ENCODE data around the gene KLC1. TPM values are rescaled to one million over a fixed set of nuclear protein-coding genes. Genes with fewer than 3 reads are reported as not detected.

Gene KLC1
- total and polyA plus RNA-seq, 2 donors (not counting 1 experiment from before 2014, with no cell fraction given), result 102 to 243 TPM

DNA sequence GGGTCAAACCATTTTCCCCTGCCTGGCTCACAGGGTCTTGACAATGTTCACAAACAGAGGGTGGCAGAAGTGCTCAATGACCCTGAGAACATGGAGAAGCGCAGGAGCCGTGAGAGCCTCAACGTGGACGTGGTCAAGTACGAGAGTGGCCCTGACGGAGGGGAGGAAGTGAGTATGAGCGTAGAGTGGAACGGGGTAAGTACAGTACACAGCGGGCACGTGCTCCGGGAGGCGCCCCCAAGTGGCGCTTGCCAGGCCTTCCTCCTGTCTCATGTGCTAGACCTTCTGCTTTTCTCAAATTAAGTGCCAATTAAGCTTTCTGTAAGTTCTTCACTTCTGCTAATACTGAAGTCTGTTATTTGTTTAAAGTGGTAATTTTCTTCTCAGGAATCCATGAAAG lies 50.3 kb downstream of the KLC1 start:
- 13% methylated on average over 11 of the region's 13 CpGs for WGBS (ENCODE audit: insufficient coverage)

More for the DNA sequence above, 50.3 kb downstream of the KLC1 start:
- H3K79me2 ChIP-seq (ENCODE audit: control insufficient read depth, insufficient read depth, low read length), result peaks cover 22% of the 10 kb centered on the region
- peak; percentile 97 for ATAC-seq (ENCODE audit: low read depth)
- no peaks in the 10 kb centered on the region for H3K27me3 Mint-ChIP-seq
- H3K4me1 ChIP-seq (ENCODE audit: control insufficient read depth in 2 of 2, insufficient read depth in 2 of 2, low read length in 2 of 2), result peaks cover 8 to 11% of the 10 kb centered on the region in 2 donors
- POLR2A ChIA-PET, result no interaction called here
- DNase-seq, result peak; percentile 78
- no peaks in the 10 kb centered on the region for H3K9me3 ChIP-seq (ENCODE audit: control extremely low read depth in 1 of 3, control insufficient read depth in 2 of 3, insufficient read depth in 1 of 3, low read length in 2 of 3)
- H3K27me3 ChIP-seq (replicated peaks in 1 of 4; ENCODE audit: control extremely low read depth in 1 of 4, control insufficient read depth in 3 of 4, insufficient read depth in 4 of 4, low read length in 3 of 4), result no peaks in the 10 kb centered on the region
- H3K27ac ChIP-seq (ENCODE audit: low read length in 2 of 2), result peak overlapping the region in 1 of 2 donors; percentile 59
- intact Hi-C loops (cut with micrococcal nuclease), result loop anchor here (1.0 to 2.0 kb wide), 4 partner anchors 50 to 117 kb away; partner anchors contain the start of genes BAG5, COA8 and KLC1
- CTCF ChIA-PET, result interaction anchor here (0.6 to 2.8 kb wide), 22 partner anchors 10 to 288 kb away, joined by 3 to 30 read pairs (median 5); partner anchors contain the start of genes BAG5, CKB, XRCC3 and ZFYVE21
- H3K36me3 ChIP-seq (replicated peaks in 1 of 2; ENCODE audit: control extremely low read depth in 1 of 2, control insufficient read depth in 1 of 2, extremely low read depth in 1 of 2, insufficient read depth in 2 of 2, low read length in 1 of 2), result peaks cover 29 to 73% of the 10 kb centered on the region in 2 experiments
- H3K4me3 ChIP-seq (ENCODE audit: control extremely low read depth in 1 of 5, extremely low read depth in 1 of 5, insufficient read depth in 1 of 5, low read depth in 2 of 5, low read length in 4 of 5), result no peak overlapping the region
- TF ChIP-seq EZH2 (IDR thresholded peaks at IDR 0.05; ENCODE audit: borderline replicate concordance, insufficient read depth, low read depth, low read length, poor library complexity, severe bottlenecking), result no peak
- TF ChIP-seq, protein P1, sequence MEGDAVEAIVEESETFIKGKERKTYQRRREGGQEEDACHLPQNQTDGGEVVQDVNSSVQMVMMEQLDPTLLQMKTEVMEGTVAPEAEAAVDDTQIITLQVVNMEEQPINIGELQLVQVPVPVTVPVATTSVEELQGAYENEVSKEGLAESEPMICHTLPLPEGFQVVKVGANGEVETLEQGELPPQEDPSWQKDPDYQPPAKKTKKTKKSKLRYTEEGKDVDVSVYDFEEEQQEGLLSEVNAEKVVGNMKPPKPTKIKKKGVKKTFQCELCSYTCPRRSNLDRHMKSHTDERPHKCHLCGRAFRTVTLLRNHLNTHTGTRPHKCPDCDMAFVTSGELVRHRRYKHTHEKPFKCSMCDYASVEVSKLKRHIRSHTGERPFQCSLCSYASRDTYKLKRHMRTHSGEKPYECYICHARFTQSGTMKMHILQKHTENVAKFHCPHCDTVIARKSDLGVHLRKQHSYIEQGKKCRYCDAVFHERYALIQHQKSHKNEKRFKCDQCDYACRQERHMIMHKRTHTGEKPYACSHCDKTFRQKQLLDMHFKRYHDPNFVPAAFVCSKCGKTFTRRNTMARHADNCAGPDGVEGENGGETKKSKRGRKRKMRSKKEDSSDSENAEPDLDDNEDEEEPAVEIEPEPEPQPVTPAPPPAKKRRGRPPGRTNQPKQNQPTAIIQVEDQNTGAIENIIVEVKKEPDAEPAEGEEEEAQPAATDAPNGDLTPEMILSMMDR (IDR thresholded peaks at IDR 0.05), result peak; percentile 77
- peak overlapping the region; percentile 67 for H3K27ac Mint-ChIP-seq
- peaks cover 14% of the 10 kb centered on the region for H3K4me1 Mint-ChIP-seq
- H3K4me3 Mint-ChIP-seq, result no peak overlapping the region
- H2AFZ ChIP-seq (ENCODE audit: insufficient read depth, low read depth, low read length, poor library complexity, severe bottlenecking), result peak overlapping the region; percentile 25
- peak overlapping the region; percentile 33 for H3K4me2 ChIP-seq (replicated peaks; ENCODE audit: low read depth, low read length, poor library complexity, severe bottlenecking)
- H3K9me3 Mint-ChIP-seq (ENCODE audit: insufficient read depth), result no peaks in the 10 kb centered on the region
- no peak overlapping the region for H3K9ac ChIP-seq (ENCODE audit: low read length)
- no peaks in the 10 kb centered on the region for H4K20me1 ChIP-seq (ENCODE audit: control insufficient read depth, insufficient read depth, low read length, poor library complexity, severe bottlenecking)

Measured in B cell (primary cell).